HCT116 (cell line): ENCODE data around the gene IMPG2. TPM values are rescaled to one million over a fixed set of nuclear protein-coding genes. Genes with fewer than 3 reads are reported as not detected.

Experiments used
- ATAC-seq: fragments of 200-7000 bp; cut with Tn5 transposase; 2 replicates; pipeline ENCODE4 v1.9.1; 2020; ENCODE audit warnings: mild to moderate bottlenecking, moderate library complexity
- BruUV-seq: library from RNA; stranded (reverse); fragments of 400-500 nt; replicated peaks from 2 replicates; lab custom pipeline; 2021; lab: Mats Ljungman, UMichigan
- CTCF ChIA-PET: fragments of 300-600 bp; sonication (Branson Sonifier 250); formaldehyde crosslinking; loops from one replicate; lab custom pipeline; 2021; ENCODE audit warnings: antibody characterized with exemption; lab: Charles Lee
- POLR2A ChIA-PET: fragments of 300-600, 350-600 bp; sonication (Branson Sonifier 250); formaldehyde crosslinking; loops from one replicate; lab custom pipeline; 2021; ENCODE audit warnings: antibody characterized with exemption; lab: Charles Lee
- RAD21 ChIA-PET, 2 experiments: fragments of 300-600 bp; sonication (Branson Sonifier 250); formaldehyde crosslinking; loops; one replicate each; lab custom pipeline; 2023; ENCODE audit warnings: low total read pairs in 2 of 2; ENCODE audit not compliant: uncharacterized antibody in 2 of 2, unreplicated experiment in 2 of 2, low non-redundant PET in 1 of 2; lab: Charles Lee
- DNase-seq: peaks from one replicate; pipeline ENCODE4 v3.0.0-alpha.2; 2010; ENCODE audit warnings: low read depth, low spot score
- H2AFZ ChIP-seq: fragments of 200-600 bp; shearing (Covaris generic), sonication (generic); 2 replicates; pipeline ENCODE4 v1.6.1; 2017; ENCODE audit warnings: low read depth, mixed run types, mixed read lengths, antibody characterized with exemption, low read length; ENCODE audit not compliant: poor library complexity, severe bottlenecking
- H3K27ac ChIP-seq: 2 replicates; pipeline ENCODE4 v1.5.1; 2012; ENCODE audit warnings: low read depth, low read length
- H3K27me3 ChIP-seq: fragments of 200-600 bp; sonication (generic); 2 replicates; pipeline ENCODE4 v1.6.1; 2016; ENCODE audit warnings: mixed run types, low read length, mixed read lengths; ENCODE audit not compliant: insufficient read depth
- H3K36me3 ChIP-seq, 2 experiments: fragments of 200-500 bp in 1 of 2; fragments of 200-600 bp in 1 of 2; sonication (Bioruptor generic) in 1 of 2; sonication (generic) in 1 of 2; 2 replicates each; pipeline versions ENCODE4 v1.5.1 to v1.6.1; 2014 to 2016; ENCODE audit warnings: low read length in 2 of 2, inconsistent platforms in 1 of 2, mixed read lengths in 1 of 2, mixed run types in 1 of 2; ENCODE audit not compliant: insufficient read depth in 2 of 2, control insufficient read depth in 1 of 2
- H3K4me1 ChIP-seq, 2 experiments: fragments of 200-600 bp in 1 of 2; sonication (generic) in 1 of 2; 2 replicates each; pipeline versions ENCODE4 v1.5.1 to v1.6.1; 2012 to 2017; ENCODE audit warnings: low read length in 2 of 2, inconsistent platforms in 1 of 2, mild to moderate bottlenecking in 1 of 2, mixed read lengths in 1 of 2, mixed run types in 1 of 2, moderate library complexity in 1 of 2; ENCODE audit not compliant: insufficient read depth in 2 of 2, control insufficient read depth in 1 of 2
- H3K4me2 ChIP-seq: fragments of 200-600 bp; sonication (generic); 2 replicates; pipeline ENCODE4 v1.6.1; 2017; ENCODE audit warnings: mixed run types, low read length, mixed read lengths
- H3K4me3 ChIP-seq, 2 experiments: fragments of 200-600 bp in 1 of 2; sonication (generic) in 1 of 2; replicated peaks in 1 of 2; 2 replicates each; pipeline ENCODE4 v1.5.1; 2011 to 2016; ENCODE audit warnings: low read length in 2 of 2, control low read depth in 1 of 2, low read depth in 1 of 2, mild to moderate bottlenecking in 1 of 2, mixed read lengths in 1 of 2, mixed run types in 1 of 2
- H3K79me2 ChIP-seq: fragments of 200-600 bp; sonication (generic); 2 replicates; pipeline ENCODE4 v1.6.1; 2017; ENCODE audit warnings: mild to moderate bottlenecking, mixed run types, low read length, moderate library complexity, mixed read lengths; ENCODE audit not compliant: insufficient read depth
- H3K9ac ChIP-seq: fragments of 200-600 bp; sonication (generic); 2 replicates; pipeline ENCODE4 v1.6.1; 2016; ENCODE audit warnings: low read length, mixed read lengths
- H3K9me2 ChIP-seq: fragments of 200-600 bp; sonication (generic), shearing (Covaris generic); 2 replicates; pipeline ENCODE4 v1.6.1; 2017; ENCODE audit warnings: mixed run types, mild to moderate bottlenecking, moderate library complexity; ENCODE audit not compliant: insufficient read depth
- H3K9me3 ChIP-seq, 2 experiments: fragments of 200-500 bp in 1 of 2; fragments of 200-600 bp in 1 of 2; sonication (Bioruptor generic) in 1 of 2; sonication (generic) in 1 of 2; 2 replicates each; pipeline ENCODE4 v1.6.1; 2014 to 2017; ENCODE audit warnings: low read length in 2 of 2, mixed read lengths in 2 of 2, inconsistent platforms in 1 of 2, low read depth in 1 of 2, mild to moderate bottlenecking in 1 of 2, mixed run types in 1 of 2, moderate library complexity in 1 of 2; ENCODE audit not compliant: control insufficient read depth in 1 of 2, insufficient read depth in 1 of 2
- H4K20me1 ChIP-seq: fragments of 200-600 bp; sonication (generic), shearing (Covaris generic); 2 replicates; pipeline ENCODE4 v1.6.1; 2017; ENCODE audit warnings: mixed run types, mild to moderate bottlenecking, moderate library complexity; ENCODE audit not compliant: insufficient read depth
- CBX3 ChIP-seq: IDR thresholded peaks from 2 replicates; pipeline ENCODE4 v1.6.1; 2012; ENCODE audit warnings: low read depth
- EZH2 ChIP-seq: fragments of 200-600 bp; sonication (generic); IDR thresholded peaks from 2 replicates; pipeline ENCODE4 v1.6.1; 2017; ENCODE audit warnings: antibody characterized with exemption, mixed run types
- POLR2AphosphoS5 ChIP-seq: IDR thresholded peaks from 2 replicates; pipeline ENCODE4 v1.6.1; 2011; ENCODE audit warnings: mild to moderate bottlenecking, low read depth, low read length, moderate library complexity
- YY1 ChIP-seq: IDR thresholded peaks from 2 replicates; pipeline ENCODE4 v1.6.1; 2011; ENCODE audit warnings: low read length, low read depth, moderate library complexity, mild to moderate bottlenecking; ENCODE audit not compliant: insufficient replicate concordance; ENCODE audit errors: extremely low read depth
- ZNF274 ChIP-seq: fragments of 200-500 bp; sonication (Bioruptor generic); IDR thresholded peaks from 2 replicates; pipeline ENCODE4 v1.6.1; 2014; ENCODE audit warnings: mild to moderate bottlenecking, low read depth, low read length, inconsistent platforms
- intact Hi-C: fragments of 100-400 bp; cut with micrococcal nuclease; formaldehyde crosslinking; loops from 2 replicates; pipeline ENCODE4 v1.10.0; 2022
- total RNA-seq: library from RNA; stranded (reverse); gene quantifications from one replicate; pipeline ENCODE4 v1.2.1, GENCODE V29; 2021; ENCODE audit not compliant: unreplicated experiment
- TF ChIP-seq, protein P1 (sequence below): IDR thresholded peaks from 2 replicates; pipeline ENCODE4 v1.6.1; 2012; ENCODE audit warnings: low read depth
- TF ChIP-seq, protein P2 (sequence below): IDR thresholded peaks from 2 replicates; pipeline ENCODE4 v1.6.1; 2012
- TF ChIP-seq, protein P3 (sequence below): IDR thresholded peaks from 2 replicates; pipeline ENCODE4 v1.6.1; 2011; ENCODE audit warnings: mild to moderate bottlenecking, low read length, moderate library complexity; ENCODE audit not compliant: insufficient replicate concordance; ENCODE audit errors: extremely low read depth

IMPG2 gene
- total RNA-seq, 1 experiment from 2014 or later = 0.20 TPM

DNA sequence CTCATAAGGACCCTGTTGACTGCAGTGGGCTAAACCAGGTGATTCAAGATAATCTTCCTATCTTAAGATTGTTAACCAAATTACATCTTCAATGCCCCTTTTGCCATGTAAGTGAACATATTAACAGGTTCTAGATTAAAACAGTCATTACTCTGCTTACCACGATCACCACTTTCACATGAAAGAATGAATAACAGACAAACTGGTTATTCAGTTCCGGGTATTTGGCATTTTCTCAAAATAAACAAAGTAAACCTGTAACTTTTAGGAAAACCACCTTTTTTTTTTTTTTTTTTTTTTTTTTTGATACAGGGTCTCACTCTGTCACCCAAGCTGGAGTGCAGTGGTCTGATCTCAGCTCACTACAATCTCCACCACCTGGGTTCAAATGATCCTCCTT, 131.2 kb downstream of the IMPG2 start:
- ChIA-PET CTCF (no interaction called here), RAD21 (no interaction called here), POLR2A (no interaction called here)
- H3K4me2 ChIP-seq = no peak overlapping the region
- no TSS peak for BruUV-seq
- no peaks in the 10 kb centered on the region for H3K36me3 ChIP-seq
- H3K9ac ChIP-seq = no peak overlapping the region
- DNase-seq (no peak), ATAC-seq (no peak)
- no peaks in the 10 kb centered on the region for H3K79me2 ChIP-seq
- H3K27me3 ChIP-seq = no peaks in the 10 kb centered on the region
- no peaks in the 10 kb centered on the region for H3K4me1 ChIP-seq
- no peak overlapping the region for H3K27ac ChIP-seq
- no peaks in the 10 kb centered on the region for H4K20me1 ChIP-seq
- H3K4me3 ChIP-seq = no peak overlapping the region
- TF ChIP-seq, protein P1, sequence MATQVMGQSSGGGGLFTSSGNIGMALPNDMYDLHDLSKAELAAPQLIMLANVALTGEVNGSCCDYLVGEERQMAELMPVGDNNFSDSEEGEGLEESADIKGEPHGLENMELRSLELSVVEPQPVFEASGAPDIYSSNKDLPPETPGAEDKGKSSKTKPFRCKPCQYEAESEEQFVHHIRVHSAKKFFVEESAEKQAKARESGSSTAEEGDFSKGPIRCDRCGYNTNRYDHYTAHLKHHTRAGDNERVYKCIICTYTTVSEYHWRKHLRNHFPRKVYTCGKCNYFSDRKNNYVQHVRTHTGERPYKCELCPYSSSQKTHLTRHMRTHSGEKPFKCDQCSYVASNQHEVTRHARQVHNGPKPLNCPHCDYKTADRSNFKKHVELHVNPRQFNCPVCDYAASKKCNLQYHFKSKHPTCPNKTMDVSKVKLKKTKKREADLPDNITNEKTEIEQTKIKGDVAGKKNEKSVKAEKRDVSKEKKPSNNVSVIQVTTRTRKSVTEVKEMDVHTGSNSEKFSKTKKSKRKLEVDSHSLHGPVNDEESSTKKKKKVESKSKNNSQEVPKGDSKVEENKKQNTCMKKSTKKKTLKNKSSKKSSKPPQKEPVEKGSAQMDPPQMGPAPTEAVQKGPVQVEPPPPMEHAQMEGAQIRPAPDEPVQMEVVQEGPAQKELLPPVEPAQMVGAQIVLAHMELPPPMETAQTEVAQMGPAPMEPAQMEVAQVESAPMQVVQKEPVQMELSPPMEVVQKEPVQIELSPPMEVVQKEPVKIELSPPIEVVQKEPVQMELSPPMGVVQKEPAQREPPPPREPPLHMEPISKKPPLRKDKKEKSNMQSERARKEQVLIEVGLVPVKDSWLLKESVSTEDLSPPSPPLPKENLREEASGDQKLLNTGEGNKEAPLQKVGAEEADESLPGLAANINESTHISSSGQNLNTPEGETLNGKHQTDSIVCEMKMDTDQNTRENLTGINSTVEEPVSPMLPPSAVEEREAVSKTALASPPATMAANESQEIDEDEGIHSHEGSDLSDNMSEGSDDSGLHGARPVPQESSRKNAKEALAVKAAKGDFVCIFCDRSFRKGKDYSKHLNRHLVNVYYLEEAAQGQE = no peak
- TF ChIP-seq EZH2 (no peak), ZNF274 (no peak), YY1 (no peak), POLR2AphosphoS5 (no peak), CBX3 (no peak)
- TF ChIP-seq, protein P2, sequence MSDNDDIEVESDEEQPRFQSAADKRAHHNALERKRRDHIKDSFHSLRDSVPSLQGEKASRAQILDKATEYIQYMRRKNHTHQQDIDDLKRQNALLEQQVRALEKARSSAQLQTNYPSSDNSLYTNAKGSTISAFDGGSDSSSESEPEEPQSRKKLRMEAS = no peak
- TF ChIP-seq, protein P3, sequence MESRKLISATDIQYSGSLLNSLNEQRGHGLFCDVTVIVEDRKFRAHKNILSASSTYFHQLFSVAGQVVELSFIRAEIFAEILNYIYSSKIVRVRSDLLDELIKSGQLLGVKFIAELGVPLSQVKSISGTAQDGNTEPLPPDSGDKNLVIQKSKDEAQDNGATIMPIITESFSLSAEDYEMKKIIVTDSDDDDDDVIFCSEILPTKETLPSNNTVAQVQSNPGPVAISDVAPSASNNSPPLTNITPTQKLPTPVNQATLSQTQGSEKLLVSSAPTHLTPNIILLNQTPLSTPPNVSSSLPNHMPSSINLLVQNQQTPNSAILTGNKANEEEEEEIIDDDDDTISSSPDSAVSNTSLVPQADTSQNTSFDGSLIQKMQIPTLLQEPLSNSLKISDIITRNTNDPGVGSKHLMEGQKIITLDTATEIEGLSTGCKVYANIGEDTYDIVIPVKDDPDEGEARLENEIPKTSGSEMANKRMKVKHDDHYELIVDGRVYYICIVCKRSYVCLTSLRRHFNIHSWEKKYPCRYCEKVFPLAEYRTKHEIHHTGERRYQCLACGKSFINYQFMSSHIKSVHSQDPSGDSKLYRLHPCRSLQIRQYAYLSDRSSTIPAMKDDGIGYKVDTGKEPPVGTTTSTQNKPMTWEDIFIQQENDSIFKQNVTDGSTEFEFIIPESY = no peak
- H2AFZ ChIP-seq = no peak overlapping the region
- H3K9me2 ChIP-seq = no peaks in the 10 kb centered on the region
- intact Hi-C loops = no loop called here
- H3K9me3 ChIP-seq = no peaks in the 10 kb centered on the region
